Measurements from ENCODE around the gene EPHB2.

GRCh38 chr1:22727873-22728272, 17.2 kb downstream of the EPHB2 start:
- TF ChIP-seq CTCF (IDR thresholded peaks at IDR 0.05) (no peak), POLR2AphosphoS5 (IDR thresholded peaks at IDR 0.05) (no peak), POLR2A (IDR thresholded peaks at IDR 0.05) (no peak), EP300 (IDR thresholded peaks at IDR 0.05) (no peak)

All from suprapubic skin (tissue), 4 donors.